GM12891 (cell line): ENCODE results near the gene MRAS.

Experiments
- POLR2A ChIP-seq: IDR thresholded peaks from 2 replicates; pipeline ENCODE4 v1.6.1; 2011; ENCODE audit warnings: low read depth, low read length, control low read depth
- POU2F2 ChIP-seq: IDR thresholded peaks from 2 replicates; pipeline ENCODE4 v1.6.1; 2011; ENCODE audit warnings: low read depth, mild to moderate bottlenecking, control low read depth, low read length, moderate library complexity
- SPI1 ChIP-seq: IDR thresholded peaks from 2 replicates; pipeline ENCODE4 v1.6.1; 2011; ENCODE audit warnings: low read depth, low read length, control low read depth
- TAF1 ChIP-seq: IDR thresholded peaks from 2 replicates; pipeline ENCODE4 v1.6.1; 2011; ENCODE audit warnings: low read depth, low read length, control low read depth

DNA sequence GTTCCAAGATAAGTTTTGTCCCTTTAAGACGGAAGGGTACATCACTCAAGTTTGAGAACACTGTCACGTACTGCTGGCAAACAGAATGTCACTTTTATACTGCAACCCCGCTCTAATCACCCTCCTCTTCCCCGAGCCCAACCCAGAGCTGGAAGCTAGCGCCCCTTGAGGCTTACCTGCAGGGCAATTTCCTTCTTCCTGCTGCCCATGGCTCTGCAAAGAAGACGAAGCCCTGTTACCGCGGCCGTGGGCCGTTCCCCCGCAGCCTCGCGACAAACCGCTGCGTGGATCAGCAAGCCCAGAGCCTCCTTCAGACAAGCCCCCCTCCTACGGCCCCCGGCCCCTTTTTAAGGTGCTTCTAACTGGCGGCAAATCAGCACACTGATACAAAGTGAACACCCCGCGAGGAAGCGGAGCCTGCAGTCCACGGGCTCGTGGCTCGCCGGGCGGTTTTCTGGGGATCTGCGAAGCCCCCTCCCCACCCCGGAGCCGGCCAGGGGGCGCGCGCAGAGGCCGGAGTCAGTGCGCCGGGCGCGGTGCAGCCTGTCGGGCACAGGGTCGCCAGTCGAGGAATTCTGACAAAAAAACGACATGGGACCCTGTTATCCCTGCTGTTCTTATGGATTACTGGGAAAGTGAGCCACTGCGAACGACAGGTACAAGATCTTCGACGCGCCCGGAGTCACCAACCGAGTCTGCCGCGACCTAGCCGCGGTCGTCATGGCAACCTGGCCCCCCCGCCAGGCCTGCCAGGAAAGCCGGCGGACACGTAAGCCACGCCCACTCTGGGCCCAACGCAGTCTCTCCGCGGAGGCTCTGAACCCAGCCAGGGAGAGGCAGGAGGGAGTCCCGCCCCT is 19.0 kb upstream of the MRAS start, which contains the start of gene NME9:
- TF ChIP-seq POLR2A (no peak), TAF1 (no peak), SPI1 (no peak), POU2F2 (no peak)
